SK-N-SH (cell line): ENCODE measurements around the gene BARD1. TPM values are rescaled to one million over a fixed set of nuclear protein-coding genes. Genes with fewer than 3 reads are reported as not detected.

Source experiments
- CTCF ChIA-PET: fragments of 300-600, 350-600 bp; formaldehyde crosslinking; extraction: SDS; loops from one replicate; lab custom pipeline; 2021; lab: Yijun Ruan, JAX
- POLR2A ChIA-PET: fragments of 350-600 bp; sonication (Branson Sonifier 250); formaldehyde crosslinking; extraction: SDS; loops from one replicate; lab custom pipeline; 2020; ENCODE audit warnings: antibody characterized with exemption, inconsistent platforms; lab: Yijun Ruan, JAX
- DNase-seq: peaks from one replicate; pipeline ENCODE4 v3.0.0; 2012
- H2AFZ ChIP-seq: fragments of 200-600 bp; sonication (generic); 2 replicates; pipeline ENCODE4 v1.8.1; 2016; ENCODE audit warnings: antibody characterized with exemption, mild to moderate bottlenecking, low read depth
- H3F3A ChIP-seq: fragments of 200-600 bp; sonication (generic); replicated peaks from 2 replicates; pipeline ENCODE3; 2016; ENCODE audit warnings: antibody characterized with exemption, mild to moderate bottlenecking; ENCODE audit not compliant: insufficient read depth
- H3K27ac ChIP-seq, 2 experiments: fragments of 200-500 bp in 1 of 2; fragments of 200-600 bp in 1 of 2; sonication (Bioruptor generic) in 1 of 2; sonication (generic), shearing (Covaris generic) in 1 of 2; 2 replicates each; pipeline versions ENCODE4 v1.5.1 to v1.6.1; 2014 to 2016; ENCODE audit warnings: low read depth in 2 of 2, inconsistent platforms in 1 of 2, low read length in 1 of 2, mild to moderate bottlenecking in 1 of 2, mixed read lengths in 1 of 2
- H3K27me3 ChIP-seq: fragments of 200-600 bp; sonication (generic), shearing (Covaris generic); 2 replicates; pipeline ENCODE4 v1.6.1; 2016; ENCODE audit warnings: mixed run types; ENCODE audit not compliant: insufficient read depth
- H3K36me3 ChIP-seq, 2 experiments: fragments of 200-500 bp in 1 of 2; fragments of 200-600 bp in 1 of 2; sonication (Bioruptor generic) in 1 of 2; sonication (generic) in 1 of 2; replicated peaks in 1 of 2; 2 replicates each; pipeline versions ENCODE3 to v1.5.1; 2014 to 2016; ENCODE audit warnings: low read length in 1 of 2, mild to moderate bottlenecking in 1 of 2; ENCODE audit not compliant: insufficient read depth in 2 of 2, control insufficient read depth in 1 of 2
- H3K4me1 ChIP-seq, 2 experiments: fragments of 200-500 bp in 1 of 2; fragments of 200-600 bp in 1 of 2; sonication (Bioruptor generic) in 1 of 2; sonication (generic), shearing (Covaris generic) in 1 of 2; 2 replicates each; pipeline versions ENCODE4 v1.5.1 to v1.6.1; 2014 to 2016; ENCODE audit warnings: low read depth in 1 of 2, low read length in 1 of 2, mixed run types in 1 of 2; ENCODE audit not compliant: insufficient read depth in 2 of 2, control insufficient read depth in 1 of 2
- H3K4me2 ChIP-seq: fragments of 200-600 bp; sonication (generic), shearing (Covaris generic); 2 replicates; pipeline ENCODE4 v1.6.1; 2017; ENCODE audit warnings: mixed run types
- H3K4me3 ChIP-seq, 2 experiments: fragments of 200-500 bp in 1 of 2; fragments of 200-600 bp in 1 of 2; sonication (Bioruptor generic) in 1 of 2; sonication (generic), shearing (Covaris generic) in 1 of 2; 2 replicates each; pipeline versions ENCODE4 v1.5.1 to v1.8.1; 2014 to 2016; ENCODE audit warnings: low read depth in 2 of 2, inconsistent platforms in 1 of 2, low read length in 1 of 2, mild to moderate bottlenecking in 1 of 2, mixed read lengths in 1 of 2, moderate library complexity in 1 of 2
- H3K79me2 ChIP-seq: fragments of 200-600 bp; sonication (generic); 2 replicates; pipeline ENCODE4 v1.8.1; 2017; ENCODE audit warnings: mild to moderate bottlenecking; ENCODE audit not compliant: insufficient read depth
- H3K9ac ChIP-seq: fragments of 200-600 bp; sonication (generic); 2 replicates; pipeline ENCODE4 v1.6.1; 2017; ENCODE audit warnings: mixed run types
- H3K9me2 ChIP-seq: fragments of 200-600 bp; sonication (generic); 2 replicates; pipeline ENCODE4 v1.6.1; 2017; ENCODE audit warnings: mixed run types
- H3K9me3 ChIP-seq: fragments of 200-600 bp; sonication (generic); 2 replicates; pipeline ENCODE4 v1.6.1; 2017; ENCODE audit warnings: mixed run types, mild to moderate bottlenecking, moderate library complexity
- H4K20me1 ChIP-seq: fragments of 200-600 bp; sonication (generic); 2 replicates; pipeline ENCODE4 v1.6.1; 2017; ENCODE audit warnings: mild to moderate bottlenecking, mixed run types; ENCODE audit not compliant: insufficient read depth
- ELF1 ChIP-seq: IDR thresholded peaks from 2 replicates; pipeline ENCODE4 v1.4.0; 2012
- FOSL2 ChIP-seq: IDR thresholded peaks from 2 replicates; pipeline ENCODE4 v1.4.0; 2012; ENCODE audit warnings: low read depth, mild to moderate bottlenecking, moderate library complexity, borderline replicate concordance
- GABPA ChIP-seq: IDR thresholded peaks from 2 replicates; pipeline ENCODE4 v1.4.0; 2012; ENCODE audit warnings: low read depth, mild to moderate bottlenecking
- GATA2 ChIP-seq: sonication (generic); formaldehyde crosslinking; IDR thresholded peaks from 2 replicates; pipeline ENCODE4 v1.5.0; 2020; ENCODE audit warnings: mild to moderate bottlenecking, missing genetic modification reagents
- MXI1 ChIP-seq: IDR thresholded peaks from 2 replicates; pipeline ENCODE4 v1.6.1; 2012; ENCODE audit warnings: mild to moderate bottlenecking, low read depth, low read length, improper control_type of control experiment
- NFIC ChIP-seq: IDR thresholded peaks from 2 replicates; pipeline ENCODE4 v1.4.0; 2012; ENCODE audit warnings: borderline replicate concordance
- NRF1 ChIP-seq: IDR thresholded peaks from 2 replicates; pipeline ENCODE4 v1.6.1; 2012; ENCODE audit warnings: low read depth, mild to moderate bottlenecking, low read length
- POLR2AphosphoS5 ChIP-seq: IDR thresholded peaks from 2 replicates; pipeline ENCODE4 v1.6.1; 2012; ENCODE audit warnings: low read depth, low read length
- RAD21 ChIP-seq: IDR thresholded peaks from 2 replicates; pipeline ENCODE4 v1.6.1; 2012; ENCODE audit warnings: mild to moderate bottlenecking, low read length
- RCOR1 ChIP-seq: fragments of 150-350 bp; IDR thresholded peaks from 2 replicates; pipeline ENCODE4 v1.6.1; 2017; ENCODE audit warnings: antibody characterized with exemption, low read length
- RFX5 ChIP-seq: IDR thresholded peaks from 2 replicates; pipeline ENCODE4 v1.6.1; 2012; ENCODE audit warnings: mild to moderate bottlenecking, improper control_type of control experiment, low read length
- SIN3A ChIP-seq: IDR thresholded peaks from 2 replicates; pipeline ENCODE4 v1.6.1; 2012; ENCODE audit warnings: low read depth, mild to moderate bottlenecking, low read length, moderate library complexity, borderline replicate concordance
- SMC3 ChIP-seq: IDR thresholded peaks from 2 replicates; pipeline ENCODE4 v1.6.1; 2012; ENCODE audit warnings: low read depth, low read length, improper control_type of control experiment
- TCF12 ChIP-seq: IDR thresholded peaks from 2 replicates; pipeline ENCODE4 v1.4.0; 2012
- TEAD4 ChIP-seq: IDR thresholded peaks from 2 replicates; pipeline ENCODE4 v1.4.0; 2012; ENCODE audit warnings: mild to moderate bottlenecking, borderline replicate concordance; ENCODE audit not compliant: insufficient read depth
- YY1 ChIP-seq: IDR thresholded peaks from 2 replicates; pipeline ENCODE4 v1.4.0; 2012; ENCODE audit warnings: low read depth, mild to moderate bottlenecking
- WGBS: methylation state at CpG from one replicate; pipeline ENCODE4 v1.1.6; 2017; ENCODE audit warnings: low lambda C conversion rate; 5-methylcytosine and 5-hydroxymethylcytosine counted together
- polyA plus RNA-seq, 3 experiments: library from polyadenylated mRNA; depleted of rRNA; stranded (reverse); fragments of >200 nt; gene quantifications; 2 replicates each; pipeline ENCODE4 v1.2.3, GENCODE V29; 2012
- TF ChIP-seq, protein P1 (sequence below): fragments of 150-350 bp; IDR thresholded peaks from 2 replicates; pipeline ENCODE4 v1.6.1; 2016; ENCODE audit warnings: mild to moderate bottlenecking, low read depth, low read length
- TF ChIP-seq, protein P2 (sequence below): IDR thresholded peaks from 2 replicates; pipeline ENCODE4; 2012
- TF ChIP-seq, protein P3 (sequence below): IDR thresholded peaks from 2 replicates; pipeline ENCODE4 v1.4.0; 2012; ENCODE audit warnings: low read depth, borderline replicate concordance
- TF ChIP-seq, protein P4 (sequence below): fragments of 200-600 bp; sonication (generic); IDR thresholded peaks from 2 replicates; pipeline ENCODE4 v1.6.1; 2017; ENCODE audit warnings: antibody characterized with exemption, mild to moderate bottlenecking, moderate library complexity

Gene BARD1
- polyA plus RNA-seq, 1 of the 3 experiments (the other 2 are of a cell fraction): 2.4 TPM

DNA sequence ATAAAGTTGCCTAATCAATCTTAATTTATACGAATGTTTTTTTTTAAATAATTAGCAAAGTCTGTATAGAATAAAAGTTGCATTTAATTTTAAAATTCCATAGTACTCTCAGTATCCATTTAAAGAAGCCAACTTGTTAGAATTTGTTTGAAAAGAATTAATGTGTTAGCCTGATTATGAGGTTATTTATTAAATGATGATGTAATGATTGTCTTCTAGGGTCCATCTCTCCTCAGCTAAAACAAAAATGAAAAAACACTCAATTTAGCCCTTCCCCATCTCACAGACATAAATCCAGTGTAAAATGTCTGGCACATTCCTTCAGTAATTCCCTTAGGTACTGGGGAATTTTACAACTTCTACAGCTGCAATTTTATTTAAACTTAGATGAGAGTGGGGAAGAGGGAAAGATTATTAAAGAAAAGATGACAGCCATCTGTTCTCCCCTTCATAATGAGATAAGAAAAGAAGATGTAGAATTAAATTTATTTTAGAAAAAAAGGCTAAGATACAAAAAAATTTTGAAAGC is 68.6 kb downstream of the BARD1 start:
- H3K9me3 ChIP-seq: no peaks in the 10 kb centered on the region
- H2AFZ ChIP-seq: no peak overlapping the region
- no peaks in the 10 kb centered on the region for H3K9me2 ChIP-seq
- CTCF ChIA-PET: no interaction called here
- H3F3A ChIP-seq: no peaks in the 10 kb centered on the region
- H3K27me3 ChIP-seq: no peaks in the 10 kb centered on the region
- no peak for DNase-seq
- no peaks in the 10 kb centered on the region; a peak in 1 of 4 replicates for H3K4me1 ChIP-seq
- H3K4me2 ChIP-seq: no peak overlapping the region
- WGBS: 98% methylated on average over 1 of the region's 1 CpG
- no peaks in the 10 kb centered on the region for H4K20me1 ChIP-seq
- TF ChIP-seq RFX5: no peak
- TF ChIP-seq NFIC: no peak
- no peak for TF ChIP-seq RAD21
- no peak for TF ChIP-seq MXI1
- TF ChIP-seq, protein P1, sequence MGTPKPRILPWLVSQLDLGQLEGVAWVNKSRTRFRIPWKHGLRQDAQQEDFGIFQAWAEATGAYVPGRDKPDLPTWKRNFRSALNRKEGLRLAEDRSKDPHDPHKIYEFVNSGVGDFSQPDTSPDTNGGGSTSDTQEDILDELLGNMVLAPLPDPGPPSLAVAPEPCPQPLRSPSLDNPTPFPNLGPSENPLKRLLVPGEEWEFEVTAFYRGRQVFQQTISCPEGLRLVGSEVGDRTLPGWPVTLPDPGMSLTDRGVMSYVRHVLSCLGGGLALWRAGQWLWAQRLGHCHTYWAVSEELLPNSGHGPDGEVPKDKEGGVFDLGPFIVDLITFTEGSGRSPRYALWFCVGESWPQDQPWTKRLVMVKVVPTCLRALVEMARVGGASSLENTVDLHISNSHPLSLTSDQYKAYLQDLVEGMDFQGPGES: no peak
- no peak for TF ChIP-seq YY1
- TF ChIP-seq, protein P2, sequence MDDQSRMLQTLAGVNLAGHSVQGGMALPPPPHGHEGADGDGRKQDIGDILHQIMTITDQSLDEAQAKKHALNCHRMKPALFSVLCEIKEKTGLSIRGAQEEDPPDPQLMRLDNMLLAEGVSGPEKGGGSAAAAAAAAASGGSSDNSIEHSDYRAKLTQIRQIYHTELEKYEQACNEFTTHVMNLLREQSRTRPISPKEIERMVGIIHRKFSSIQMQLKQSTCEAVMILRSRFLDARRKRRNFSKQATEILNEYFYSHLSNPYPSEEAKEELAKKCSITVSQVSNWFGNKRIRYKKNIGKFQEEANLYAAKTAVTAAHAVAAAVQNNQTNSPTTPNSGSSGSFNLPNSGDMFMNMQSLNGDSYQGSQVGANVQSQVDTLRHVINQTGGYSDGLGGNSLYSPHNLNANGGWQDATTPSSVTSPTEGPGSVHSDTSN: no peak
- no peak for TF ChIP-seq ELF1
- TF ChIP-seq NRF1: no peak
- TF ChIP-seq TCF12: no peak
- TF ChIP-seq POLR2AphosphoS5: no peak
- no peak for TF ChIP-seq FOSL2
- no peak for TF ChIP-seq GABPA
- TF ChIP-seq, protein P3, sequence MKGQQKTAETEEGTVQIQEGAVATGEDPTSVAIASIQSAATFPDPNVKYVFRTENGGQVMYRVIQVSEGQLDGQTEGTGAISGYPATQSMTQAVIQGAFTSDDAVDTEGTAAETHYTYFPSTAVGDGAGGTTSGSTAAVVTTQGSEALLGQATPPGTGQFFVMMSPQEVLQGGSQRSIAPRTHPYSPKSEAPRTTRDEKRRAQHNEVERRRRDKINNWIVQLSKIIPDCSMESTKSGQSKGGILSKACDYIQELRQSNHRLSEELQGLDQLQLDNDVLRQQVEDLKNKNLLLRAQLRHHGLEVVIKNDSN: no peak
- H3K79me2 ChIP-seq: 0 out of 2 replicates have a peak, but pooled peaks cover 2% of the 10 kb centered on the region
- H3K4me3 ChIP-seq: no peak overlapping the region
- H3K36me3 ChIP-seq: peaks cover 0 to 37% of the 10 kb centered on the region in 2 experiments
- no peak overlapping the region for H3K9ac ChIP-seq
- POLR2A ChIA-PET: no interaction called here
- no peak overlapping the region for H3K27ac ChIP-seq

DNA sequence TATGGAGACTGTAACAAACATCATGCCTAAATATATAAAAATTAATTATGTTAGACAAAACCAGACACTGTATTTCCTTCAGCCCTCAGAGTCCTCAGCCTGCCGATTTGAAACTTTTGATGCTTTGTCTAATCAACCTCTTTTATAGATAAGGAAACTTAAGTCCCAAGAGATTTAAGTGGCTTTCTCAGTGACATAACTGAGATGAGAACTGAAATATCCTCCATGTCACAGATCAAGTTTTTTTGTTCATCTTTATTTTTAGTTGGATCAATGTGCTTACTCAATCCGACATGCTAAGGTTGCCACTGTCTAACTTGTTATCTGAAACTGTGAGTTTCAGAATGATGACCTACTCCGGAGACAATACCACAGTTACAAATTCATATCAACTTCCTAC is 72.3 kb downstream of the BARD1 start:
- DNase-seq: no peak
- no peak overlapping the region for H3K4me2 ChIP-seq
- H3K4me1 ChIP-seq: no peaks in the 10 kb centered on the region; a peak in 1 of 4 replicates
- 96% methylated on average over 3 of the region's 3 CpGs for WGBS
- H3K36me3 ChIP-seq: peaks cover 2 to 18% of the 10 kb centered on the region in 2 experiments
- H2AFZ ChIP-seq: no peak overlapping the region
- no peaks in the 10 kb centered on the region for H3F3A ChIP-seq
- CTCF ChIA-PET: interaction anchor here (0.7 kb wide), 1 partner anchor 11 kb away, joined by 3 read pairs; no protein-coding TSS in a partner anchor
- no peaks in the 10 kb centered on the region for H3K9me2 ChIP-seq
- TF ChIP-seq SIN3A (no peak), GATA2 (no peak), TEAD4 (no peak), SMC3 (no peak), ELF1 (no peak), RFX5 (no peak), RCOR1 (no peak)
- TF ChIP-seq, protein P4, sequence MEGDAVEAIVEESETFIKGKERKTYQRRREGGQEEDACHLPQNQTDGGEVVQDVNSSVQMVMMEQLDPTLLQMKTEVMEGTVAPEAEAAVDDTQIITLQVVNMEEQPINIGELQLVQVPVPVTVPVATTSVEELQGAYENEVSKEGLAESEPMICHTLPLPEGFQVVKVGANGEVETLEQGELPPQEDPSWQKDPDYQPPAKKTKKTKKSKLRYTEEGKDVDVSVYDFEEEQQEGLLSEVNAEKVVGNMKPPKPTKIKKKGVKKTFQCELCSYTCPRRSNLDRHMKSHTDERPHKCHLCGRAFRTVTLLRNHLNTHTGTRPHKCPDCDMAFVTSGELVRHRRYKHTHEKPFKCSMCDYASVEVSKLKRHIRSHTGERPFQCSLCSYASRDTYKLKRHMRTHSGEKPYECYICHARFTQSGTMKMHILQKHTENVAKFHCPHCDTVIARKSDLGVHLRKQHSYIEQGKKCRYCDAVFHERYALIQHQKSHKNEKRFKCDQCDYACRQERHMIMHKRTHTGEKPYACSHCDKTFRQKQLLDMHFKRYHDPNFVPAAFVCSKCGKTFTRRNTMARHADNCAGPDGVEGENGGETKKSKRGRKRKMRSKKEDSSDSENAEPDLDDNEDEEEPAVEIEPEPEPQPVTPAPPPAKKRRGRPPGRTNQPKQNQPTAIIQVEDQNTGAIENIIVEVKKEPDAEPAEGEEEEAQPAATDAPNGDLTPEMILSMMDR: no peak
- H3K4me3 ChIP-seq: no peak overlapping the region
- H4K20me1 ChIP-seq: no peaks in the 10 kb centered on the region
- no peaks in the 10 kb centered on the region for H3K9me3 ChIP-seq
- POLR2A ChIA-PET: no interaction called here
- no peak overlapping the region for H3K9ac ChIP-seq
- no peaks in the 10 kb centered on the region for H3K79me2 ChIP-seq
- H3K27ac ChIP-seq: no peak overlapping the region
- no peaks in the 10 kb centered on the region for H3K27me3 ChIP-seq
